Liver (tissue), 9 donors: ENCODE results near the gene DTWD2. TPM values are rescaled to one million over a fixed set of nuclear protein-coding genes. Genes with fewer than 3 reads are reported as not detected.

Experiments used
- DNase-seq: peaks from one replicate; pipeline ENCODE4 v3.0.0-alpha.2; 2017; ENCODE audit warnings: low spot score
- H3K27ac ChIP-seq, 2 donors: one replicate each; pipeline ENCODE4 v1.7.0; 2013; ENCODE audit warnings: inconsistent platforms in 2 of 2, low read length in 2 of 2, control low read depth in 1 of 2, low read depth in 1 of 2, mild to moderate bottlenecking in 1 of 2
- H3K27me3 ChIP-seq, 4 donors: one replicate each; pipeline versions ENCODE4 v1.6.1 to v1.7.0; 2013; ENCODE audit warnings: low read length in 3 of 4, inconsistent platforms in 1 of 4, mild to moderate bottlenecking in 1 of 4, moderate library complexity in 1 of 4; ENCODE audit not compliant: control insufficient read depth in 4 of 4, insufficient read depth in 4 of 4
- H3K36me3 ChIP-seq, 4 donors: one replicate each; pipeline versions ENCODE4 v1.6.1 to v1.7.0; 2013; ENCODE audit warnings: low read length in 3 of 4, mild to moderate bottlenecking in 3 of 4, low read depth in 1 of 4, moderate library complexity in 1 of 4; ENCODE audit not compliant: control insufficient read depth in 4 of 4, insufficient read depth in 3 of 4
- H3K4me1 ChIP-seq, 4 donors: one replicate each; pipeline versions ENCODE4 v1.6.1 to v1.7.0; 2013; ENCODE audit warnings: low read length in 3 of 4, mild to moderate bottlenecking in 3 of 4, moderate library complexity in 1 of 4; ENCODE audit not compliant: control insufficient read depth in 4 of 4, insufficient read depth in 4 of 4
- H3K4me3 ChIP-seq, 3 donors: one replicate each; pipeline versions ENCODE4 v1.6.1 to v1.7.0; 2013; ENCODE audit warnings: low read length in 3 of 3, control low read depth in 1 of 3, low read depth in 1 of 3, mild to moderate bottlenecking in 1 of 3
- H3K9ac ChIP-seq, 2 donors: one replicate each; pipeline ENCODE4 v1.7.0; 2013; ENCODE audit warnings: low read length in 2 of 2, mild to moderate bottlenecking in 2 of 2, moderate library complexity in 2 of 2, control low read depth in 1 of 2, low read depth in 1 of 2
- H3K9me3 ChIP-seq, 4 donors: one replicate each; pipeline versions ENCODE4 v1.6.1 to v1.7.0; 2013; ENCODE audit warnings: low read length in 3 of 4; ENCODE audit not compliant: control insufficient read depth in 4 of 4
- ATF3 ChIP-seq: IDR thresholded peaks from 2 replicates; pipeline ENCODE4 v1.6.1; 2016; ENCODE audit warnings: antibody characterized with exemption
- EGR1 ChIP-seq, 2 donors: IDR thresholded peaks; 2 replicates each; pipeline ENCODE4 v1.6.1; 2016 to 2018; ENCODE audit warnings: antibody characterized with exemption in 2 of 2, low read depth in 2 of 2
- FOXA1 ChIP-seq: IDR thresholded peaks from 2 replicates; pipeline ENCODE4 v1.6.1; 2016; ENCODE audit warnings: antibody characterized with exemption
- FOXA2 ChIP-seq: IDR thresholded peaks from 2 replicates; pipeline ENCODE4 v1.6.1; 2016; ENCODE audit warnings: antibody characterized with exemption
- GABPA ChIP-seq, 2 donors: IDR thresholded peaks in 1 of 2; conservative IDR thresholded peaks in 1 of 2; 2 replicates each; pipeline ENCODE4 v1.6.1; 2016; ENCODE audit warnings: antibody characterized with exemption in 2 of 2, mild to moderate bottlenecking in 1 of 2, moderate library complexity in 1 of 2
- HNF4A ChIP-seq, 2 donors: conservative IDR thresholded peaks; 2 replicates each; pipeline ENCODE4 v1.6.1; 2016; ENCODE audit warnings: antibody characterized with exemption in 2 of 2, mild to moderate bottlenecking in 2 of 2
- HNF4G ChIP-seq: IDR thresholded peaks from 2 replicates; pipeline ENCODE4 v1.6.1; 2016; ENCODE audit warnings: antibody characterized with exemption
- JUND ChIP-seq, 2 donors: IDR thresholded peaks; 2 replicates each; pipeline ENCODE4 v1.6.1; 2016; ENCODE audit warnings: antibody characterized with exemption in 2 of 2
- MAX ChIP-seq: IDR thresholded peaks from 2 replicates; pipeline ENCODE4 v1.6.1; 2016; ENCODE audit warnings: antibody characterized with exemption
- REST ChIP-seq: IDR thresholded peaks from 2 replicates; pipeline ENCODE4 v1.6.1; 2016; ENCODE audit warnings: antibody characterized with exemption, mild to moderate bottlenecking
- RXRA ChIP-seq, 2 donors: IDR thresholded peaks; 2 replicates each; pipeline ENCODE4 v1.6.1; 2017 to 2018; ENCODE audit warnings: antibody characterized with exemption in 2 of 2, mild to moderate bottlenecking in 1 of 2
- TAF1 ChIP-seq: conservative IDR thresholded peaks from 2 replicates; pipeline ENCODE4 v1.6.1; 2016; ENCODE audit warnings: antibody characterized with exemption, mild to moderate bottlenecking
- YY1 ChIP-seq: IDR thresholded peaks from 2 replicates; pipeline ENCODE4 v1.6.1; 2016; ENCODE audit warnings: antibody characterized with exemption, mild to moderate bottlenecking
- ZBTB33 ChIP-seq: IDR thresholded peaks from 2 replicates; pipeline ENCODE4 v1.6.1; 2016; ENCODE audit warnings: antibody characterized with exemption
- WGBS: extraction: QIAGEN DNeasy Blood & Tissue Kit; methylation state at CpG from one replicate; pipeline ENCODE4 v1.1.7; 2013; 5-methylcytosine and 5-hydroxymethylcytosine counted together
- polyA plus RNA-seq, 2 donors: library from polyadenylated mRNA; stranded (reverse) in 1 of 2; unstranded in 1 of 2; fragments of 200-250 nt in 1 of 2; fragments of >200 nt in 1 of 2; fragmentation: Nextera tagmentation in 1 of 2; extraction: Ambion mirVana in 1 of 2; gene quantifications; one replicate each; pipeline versions ENCODE4 v1.2.1 to v1.2.3, GENCODE V29; 2013 to 2015
- total RNA-seq, 2 donors: library from RNA; depleted of rRNA; stranded (reverse); fragments of >200 nt; gene quantifications; one replicate each; pipeline ENCODE4 v1.2.3, GENCODE V29; 2014
- donor health status: healthy.
- donor health status: healthy.
- donor health status: healthy.
- donor health status: healthy.
- donor health status: healthy.

DTWD2 gene
- total and polyA plus RNA-seq, 4 donors = 2.3 to 10.7 (median 4.3) TPM

GRCh38 chr5:119031905-119032304, 43.6 kb upstream of the DTWD2 start (continued):
- no peak for TF ChIP-seq HNF4G
- TF ChIP-seq FOXA1 = no peak
- no peak for TF ChIP-seq EGR1 (IDR thresholded peaks at IDR 0.05; ENCODE audit: low read depth in 2 of 2)
- no peak for TF ChIP-seq JUND (IDR thresholded peaks at IDR 0.05)
- no peak for TF ChIP-seq ATF3
- no peak for TF ChIP-seq MAX
- TF ChIP-seq RXRA (IDR thresholded peaks at IDR 0.05) = no peak

GRCh38 chr5:119031011-119031886, 42.9 kb upstream of the DTWD2 start:
- H3K9ac ChIP-seq = no peak overlapping the region
- WGBS = 75% methylated on average over 5 of the region's 5 CpGs
- H3K4me1 ChIP-seq = no peaks in the 10 kb centered on the region
- H3K27me3 ChIP-seq = no peaks in the 10 kb centered on the region
- H3K4me3 ChIP-seq = no peak overlapping the region
- H3K36me3 ChIP-seq = no peaks in the 10 kb centered on the region
- H3K9me3 ChIP-seq = no peaks in the 10 kb centered on the region
- TF ChIP-seq FOXA2 = no peak
- TF ChIP-seq MAX = no peak
- TF ChIP-seq FOXA1 = no peak
- TF ChIP-seq TAF1 = no peak
- TF ChIP-seq ATF3 = no peak
- no peak for TF ChIP-seq ZBTB33
- TF ChIP-seq GABPA (IDR thresholded peaks at IDR 0.05 in 1 of 2, conservative IDR thresholded peaks at IDR 0.05 in 1 of 2) = no peak
- no peak for TF ChIP-seq YY1
- TF ChIP-seq HNF4A (conservative IDR thresholded peaks at IDR 0.05) = no peak
- no peak for TF ChIP-seq REST
- no peak for DNase-seq
- H3K27ac ChIP-seq = no peak overlapping the region
